Duodenal mucosa (tissue), 2 donors: ENCODE measurements around the gene AGPAT2.
"Not testable (repeated sequence)": the region's sequence is repeated elsewhere in the genome, so short reads cannot be mapped to it uniquely, and the experiment has no call there.

Experiments
- H3K27ac ChIP-seq: one replicate; pipeline ENCODE4 v1.7.0; 2013; ENCODE audit warnings: low read depth, low read length
- H3K27me3 ChIP-seq, 2 donors: one replicate each; pipeline ENCODE4 v1.7.0; 2013; ENCODE audit warnings: low read length in 2 of 2, control low read depth in 1 of 2; ENCODE audit not compliant: insufficient read depth in 2 of 2, control insufficient read depth in 1 of 2
- H3K36me3 ChIP-seq, 2 donors: one replicate each; pipeline ENCODE4 v1.7.0; 2013; ENCODE audit warnings: low read length in 2 of 2, control low read depth in 1 of 2; ENCODE audit not compliant: insufficient read depth in 2 of 2, control insufficient read depth in 1 of 2
- H3K4me1 ChIP-seq, 2 donors: one replicate each; pipeline ENCODE4 v1.7.0; 2013; ENCODE audit warnings: low read length in 2 of 2, control low read depth in 1 of 2; ENCODE audit not compliant: insufficient read depth in 2 of 2, control insufficient read depth in 1 of 2
- H3K4me3 ChIP-seq, 2 donors: one replicate each; pipeline ENCODE4 v1.7.0; 2013; ENCODE audit warnings: low read length in 2 of 2, low read depth in 1 of 2
- H3K9ac ChIP-seq, 2 donors: one replicate each; pipeline ENCODE4 v1.7.0; 2013; ENCODE audit warnings: low read length in 2 of 2, low read depth in 1 of 2
- H3K9me3 ChIP-seq, 2 donors: one replicate each; pipeline ENCODE4 v1.7.0; 2013; ENCODE audit warnings: low read length in 2 of 2, control low read depth in 1 of 2; ENCODE audit not compliant: control insufficient read depth in 1 of 2

Gene AGPAT2

DNA sequence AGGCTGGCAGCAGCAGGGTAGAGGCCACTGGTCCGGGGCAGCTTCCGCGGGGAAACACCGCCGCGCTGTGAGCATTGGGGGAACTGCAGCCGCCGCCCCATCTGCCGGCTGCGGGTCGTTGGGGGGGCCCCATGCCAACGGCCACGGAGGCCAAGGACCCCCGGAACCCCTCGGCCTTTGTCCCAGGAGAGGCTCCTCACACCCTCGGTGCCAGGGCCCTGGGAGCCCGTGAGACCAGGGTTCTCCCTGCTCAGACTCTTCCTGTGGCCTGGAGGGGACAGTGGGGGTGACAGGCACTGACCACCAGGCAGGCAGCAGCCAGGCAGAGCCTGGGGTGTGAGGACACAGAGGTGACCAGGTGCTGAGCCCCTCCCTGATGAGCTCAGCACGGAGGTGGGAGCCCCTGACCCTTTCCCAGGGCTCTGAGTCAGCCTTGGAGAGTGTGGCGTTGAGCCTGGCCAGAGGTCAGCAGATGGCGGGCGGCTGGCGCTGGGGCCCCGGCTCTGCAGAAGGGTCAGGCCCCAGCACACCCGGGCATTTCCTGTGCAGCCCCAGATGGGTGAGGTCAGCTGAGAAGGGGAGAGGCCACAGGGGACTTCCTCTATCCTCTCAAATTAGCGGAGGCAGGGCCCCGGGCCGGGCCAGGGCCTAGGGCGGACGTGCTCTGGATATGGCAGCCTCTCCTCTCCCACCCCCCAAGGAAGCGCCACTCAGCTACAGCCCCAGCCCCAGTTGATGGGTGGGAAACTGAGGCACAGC, 42.5 kb downstream of the AGPAT2 start:
- H3K9ac ChIP-seq, result no peak overlapping the region
- peaks cover 6 to 18% of the 10 kb centered on the region in 2 donors for H3K4me1 ChIP-seq
- peak overlapping the region in 1 of 2 donors; percentile 14 for H3K4me3 ChIP-seq
- no peaks in the 10 kb centered on the region for H3K9me3 ChIP-seq
- peak overlapping the region; percentile 73 for H3K27ac ChIP-seq
- peaks cover 10 to 26% of the 10 kb centered on the region in 2 donors for H3K27me3 ChIP-seq
- no peaks in the 10 kb centered on the region for H3K36me3 ChIP-seq

DNA sequence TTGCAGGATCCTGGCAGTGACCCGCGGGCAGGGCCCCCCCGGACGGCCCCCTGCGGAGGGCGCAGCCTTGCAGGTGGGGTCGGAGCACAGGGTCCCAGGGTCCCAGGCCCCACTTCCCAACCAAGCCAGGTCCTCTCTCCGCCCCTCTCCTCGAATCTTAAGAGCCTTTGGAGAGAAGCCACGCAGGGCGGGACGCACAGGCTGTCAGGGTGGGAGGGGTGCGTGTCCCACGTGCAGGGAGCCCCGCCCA, 43.0 kb downstream of the AGPAT2 start:
- peaks cover 6 to 18% of the 10 kb centered on the region in 2 donors for H3K4me1 ChIP-seq
- H3K4me3 ChIP-seq, result peak overlapping the region in 1 of 2 donors; percentile 14
- peak overlapping the region; percentile 32 for H3K27ac ChIP-seq
- peaks cover 10 to 26% of the 10 kb centered on the region in 2 donors for H3K27me3 ChIP-seq
- H3K9ac ChIP-seq, result no peak overlapping the region
- H3K36me3 ChIP-seq, result no peaks in the 10 kb centered on the region
- no peaks in the 10 kb centered on the region for H3K9me3 ChIP-seq

DNA sequence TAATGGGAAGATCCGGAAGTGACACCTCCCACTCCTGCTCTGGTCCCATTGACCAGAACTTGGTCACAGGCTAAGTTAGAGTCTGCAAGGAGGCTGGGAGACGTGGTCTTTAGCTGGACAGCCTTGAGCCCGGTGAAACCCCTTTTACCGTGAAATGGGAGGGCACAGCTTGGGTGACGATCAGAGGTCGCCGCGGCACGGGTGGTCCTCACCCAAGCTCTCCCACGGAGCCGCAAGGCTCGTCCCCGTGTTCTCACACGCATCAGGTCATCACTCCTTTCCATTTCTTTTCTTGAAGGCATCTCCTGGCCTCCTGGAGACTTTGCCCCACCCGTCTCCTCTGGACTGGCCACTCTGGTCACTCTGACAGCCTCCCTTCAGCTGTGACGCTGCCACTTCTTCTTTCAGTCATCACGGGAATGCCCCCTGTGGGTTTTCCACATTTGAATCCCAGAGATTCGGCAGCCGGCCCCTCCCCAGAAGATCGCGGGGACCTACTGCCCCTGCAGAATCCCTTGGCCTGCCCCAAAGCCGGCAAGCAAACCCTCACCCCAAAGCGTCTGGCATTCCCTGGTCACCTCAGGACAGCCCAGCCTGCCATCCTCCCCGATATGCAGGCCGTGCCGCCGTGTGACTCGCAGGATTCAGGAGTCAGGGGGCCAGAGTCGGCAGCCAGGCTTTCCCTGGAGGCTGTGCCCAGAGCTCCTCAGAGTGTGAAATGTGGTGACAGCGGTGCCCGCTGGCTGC, 43.5 kb downstream of the AGPAT2 start:
- peak overlapping the region; percentile 32 for H3K27ac ChIP-seq
- H3K9ac ChIP-seq, result no peak overlapping the region
- peaks cover 10 to 26% of the 10 kb centered on the region in 2 donors for H3K27me3 ChIP-seq
- peaks cover 6 to 15% of the 10 kb centered on the region in 2 donors for H3K4me1 ChIP-seq
- no peaks in the 10 kb centered on the region for H3K9me3 ChIP-seq
- no peaks in the 10 kb centered on the region for H3K36me3 ChIP-seq
- peak overlapping the region in 1 of 2 donors; percentile 23 for H3K4me3 ChIP-seq

DNA sequence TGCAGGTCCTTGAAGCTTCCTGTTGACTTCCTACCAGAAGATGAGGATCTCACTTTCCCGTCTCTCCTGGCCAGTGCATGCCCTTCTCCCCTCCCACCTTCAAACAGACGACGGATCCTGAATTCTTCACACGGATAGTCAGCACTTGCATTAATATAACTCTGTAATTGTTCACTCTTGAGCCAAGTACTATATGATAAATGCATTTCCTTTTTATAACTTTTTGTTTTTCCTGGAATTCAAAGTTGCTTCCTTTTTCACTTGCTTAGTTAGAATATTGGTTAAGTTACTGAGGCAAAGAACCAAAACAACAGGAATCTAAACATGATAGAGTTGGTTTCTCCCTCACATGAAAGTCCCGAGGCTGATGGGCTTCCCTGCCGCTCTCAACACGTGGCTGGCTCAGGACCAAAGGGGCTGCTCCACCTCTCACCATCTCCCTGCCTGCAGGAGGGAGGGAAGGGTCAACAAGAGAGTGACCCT, 44.8 kb downstream of the AGPAT2 start:
- Histone ChIP-seq H3K27me3 (peaks cover 10 to 26% of the 10 kb centered on the region in 2 donors), H3K4me3 (no peak overlapping the region), H3K27ac (no peak overlapping the region)

DNA sequence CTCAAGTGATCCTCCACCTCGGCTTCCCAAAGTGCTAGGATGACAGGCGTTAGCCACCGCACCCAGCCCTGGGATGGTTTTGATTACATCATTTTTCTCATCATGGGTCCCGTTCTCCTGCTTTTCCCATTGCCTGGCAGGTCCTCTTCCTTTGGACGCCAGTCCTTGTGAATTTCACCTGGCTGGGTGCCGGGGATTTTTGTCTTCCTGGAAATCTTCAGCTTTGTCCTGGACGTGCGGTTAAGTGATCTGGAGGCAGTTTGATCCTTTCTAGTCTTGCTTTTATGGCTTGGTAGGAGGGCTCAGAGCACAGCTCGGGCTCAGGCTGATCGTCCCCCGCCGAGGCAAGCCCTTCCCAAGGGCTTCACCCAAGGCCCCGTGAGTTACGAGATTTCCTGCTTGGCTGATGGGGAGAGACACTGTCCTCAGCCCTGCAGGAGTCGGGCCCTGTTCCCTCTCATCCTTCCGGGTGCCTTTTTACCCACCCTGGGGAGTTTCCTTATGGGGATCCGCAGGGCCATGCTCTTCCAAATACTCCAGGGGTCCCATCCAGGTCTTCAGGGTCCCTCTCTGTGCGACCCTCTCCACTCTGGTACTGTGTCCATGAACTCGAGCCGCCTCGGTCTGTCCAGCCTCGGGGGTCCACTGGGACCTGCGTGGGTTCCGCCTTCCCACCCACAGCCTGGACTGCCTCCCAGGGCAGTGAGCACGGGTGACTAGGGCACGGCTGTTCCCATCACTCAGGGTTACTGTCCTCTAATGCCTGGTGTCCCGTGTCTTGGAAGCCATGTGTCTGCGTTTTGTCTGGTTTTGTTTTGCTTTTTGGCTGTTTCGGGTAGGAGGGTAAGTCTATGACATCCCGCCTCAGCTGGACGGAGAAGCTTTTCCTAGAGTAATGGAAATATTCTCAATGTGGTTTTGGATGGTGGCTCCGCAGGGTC, 46.8 kb downstream of the AGPAT2 start:
- peaks cover 10 to 21% of the 10 kb centered on the region in 2 donors for H3K27me3 ChIP-seq
- H3K9me3 ChIP-seq, result no peaks in the 10 kb centered on the region
- H3K36me3 ChIP-seq, result no peaks in the 10 kb centered on the region
- no peak overlapping the region for H3K4me3 ChIP-seq
- H3K4me1 ChIP-seq, result peaks cover 0 to 9% of the 10 kb centered on the region in 2 donors
- no peak overlapping the region for H3K9ac ChIP-seq
- H3K27ac ChIP-seq, result no peak overlapping the region

More for the DNA sequence above, 44.8 kb downstream of the AGPAT2 start:
- H3K4me1 ChIP-seq, result peaks cover 6 to 15% of the 10 kb centered on the region in 2 donors
- H3K9me3 ChIP-seq, result no peaks in the 10 kb centered on the region
- H3K9ac ChIP-seq, result no peak overlapping the region
- no peaks in the 10 kb centered on the region for H3K36me3 ChIP-seq

DNA sequence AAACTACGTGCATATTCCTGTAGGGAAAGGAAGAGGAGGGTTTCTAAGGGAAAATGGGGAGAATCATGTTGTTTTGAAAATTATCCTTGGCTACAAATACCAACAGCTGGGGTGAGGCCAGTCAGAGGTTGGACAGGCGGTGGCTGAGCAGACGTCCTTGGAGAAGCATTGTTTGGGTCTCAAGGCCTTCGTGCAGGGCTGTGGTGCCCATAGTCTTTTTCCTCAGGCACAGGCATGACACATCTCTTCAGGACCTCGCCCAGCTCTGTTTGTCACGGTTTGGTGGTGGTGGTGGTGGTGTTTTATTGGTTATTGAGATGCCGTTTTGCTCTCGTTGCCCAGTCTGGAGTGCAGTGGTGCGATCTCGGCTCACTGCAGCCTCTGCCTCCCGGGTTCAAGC, 52.4 kb downstream of the AGPAT2 start:
- H3K9me3 ChIP-seq, result no peaks in the 10 kb centered on the region
- H3K4me3 ChIP-seq, result no peak overlapping the region
- H3K27ac ChIP-seq, result no peak overlapping the region
- no peaks in the 10 kb centered on the region for H3K27me3 ChIP-seq
- H3K9ac ChIP-seq, result no peak overlapping the region
- H3K4me1 ChIP-seq, result peaks cover 14 to 18% of the 10 kb centered on the region in 2 donors
- H3K36me3 ChIP-seq, result no peaks in the 10 kb centered on the region

DNA sequence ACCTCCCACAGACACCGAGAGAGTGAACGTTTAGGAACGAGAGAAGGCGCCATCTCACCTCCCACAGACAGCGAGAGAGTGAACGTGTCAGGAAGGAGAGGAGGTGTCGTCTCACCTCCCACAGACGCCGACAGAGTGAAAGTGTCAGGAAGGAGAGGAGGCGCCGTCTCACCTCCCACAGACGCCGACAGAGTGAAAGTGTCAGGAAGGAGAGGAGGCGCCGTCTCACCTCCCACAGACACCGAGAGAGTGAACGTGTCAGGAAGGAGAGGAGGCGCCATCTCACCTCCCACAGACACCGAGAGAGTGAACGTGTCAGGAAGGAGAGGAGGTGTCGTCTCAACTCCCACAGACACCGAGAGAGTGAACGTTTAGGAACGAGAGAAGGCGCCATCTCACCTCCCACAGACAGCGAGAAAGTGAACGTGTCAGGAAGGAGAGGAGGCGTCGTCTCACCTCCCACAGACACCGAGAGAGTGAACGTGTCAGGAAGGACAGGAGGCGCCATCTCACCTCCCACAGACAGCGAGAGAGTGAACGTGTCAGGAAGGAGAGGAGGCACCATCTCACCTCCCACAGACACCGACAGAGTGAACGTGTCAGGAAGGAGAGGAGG, 54.7 kb downstream of the AGPAT2 start:
- not testable (repeated sequence) for H3K27ac ChIP-seq, H3K27me3 ChIP-seq, H3K36me3 ChIP-seq, H3K9ac ChIP-seq, H3K4me3 ChIP-seq, H3K9me3 ChIP-seq
- peaks cover 17 to 27% of the 10 kb centered on the region in 2 donors for H3K4me1 ChIP-seq

DNA sequence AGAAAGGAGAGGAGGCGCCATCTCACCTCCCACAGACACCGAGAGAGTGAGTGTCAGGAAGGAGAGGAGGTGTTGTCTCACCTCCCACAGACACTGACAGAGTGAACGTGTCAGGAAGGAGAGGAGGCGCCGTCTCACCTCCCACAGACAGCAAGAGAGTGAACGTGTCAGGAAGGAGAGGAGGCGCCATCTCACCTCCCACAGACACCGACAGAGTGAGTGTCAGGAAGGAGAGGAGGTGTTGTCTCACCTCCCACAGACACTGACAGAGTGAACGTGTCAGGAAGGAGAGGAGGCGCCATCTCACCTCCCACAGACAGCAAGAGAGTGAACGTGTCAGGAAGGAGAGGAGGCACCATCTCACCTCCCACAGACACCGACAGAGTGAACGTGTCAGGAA, 55.2 kb downstream of the AGPAT2 start:
- H3K27me3 ChIP-seq, H3K9me3 ChIP-seq, H3K4me3 ChIP-seq, H3K27ac ChIP-seq, H3K36me3 ChIP-seq, H3K9ac ChIP-seq: not testable (repeated sequence)
- H3K4me1 ChIP-seq, result peaks cover 21 to 32% of the 10 kb centered on the region in 2 donors

DNA sequence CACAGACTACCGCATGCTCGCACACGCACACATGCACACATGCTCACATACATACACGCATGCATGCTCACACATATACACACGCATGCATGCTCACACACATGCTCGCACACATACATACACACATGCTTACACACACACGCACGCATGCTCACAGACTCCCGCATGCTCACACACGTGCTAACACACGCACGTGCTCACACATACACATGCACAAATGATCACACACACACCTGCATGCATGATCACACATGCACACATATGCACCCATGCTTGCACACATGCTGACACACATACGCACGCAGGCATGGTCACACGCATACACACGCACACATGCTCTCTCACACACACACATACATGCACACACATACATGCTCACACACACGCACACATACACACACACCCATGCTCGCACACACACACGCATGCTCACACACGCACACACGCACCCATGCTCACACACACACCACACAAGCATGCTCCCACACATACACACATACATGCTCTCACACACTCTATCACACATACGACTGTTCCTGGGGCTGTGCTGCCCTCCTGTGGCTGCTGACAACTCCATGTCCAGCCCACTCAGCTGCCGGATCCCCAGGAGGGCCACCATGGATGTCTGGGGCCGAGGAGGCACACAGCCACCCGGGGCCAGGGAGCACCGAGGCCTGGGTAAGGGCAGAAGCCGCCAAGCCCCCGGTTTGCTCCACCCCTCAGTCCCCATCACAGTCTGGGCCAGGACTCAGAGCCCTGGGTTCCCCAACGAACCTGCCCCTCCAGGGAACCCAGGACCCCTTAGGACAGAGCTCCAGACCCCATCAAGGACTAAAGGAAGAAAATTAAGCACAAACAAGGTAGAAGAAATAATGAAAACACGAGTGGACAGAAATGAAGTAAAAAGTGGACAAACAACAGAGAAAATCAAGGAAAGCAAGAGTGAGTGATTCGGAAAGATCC, 55.9 kb downstream of the AGPAT2 start:
- peaks cover 26 to 37% of the 10 kb centered on the region in 2 donors for H3K4me1 ChIP-seq
- peak overlapping the region in 1 of 2 donors; percentile 49 for H3K9ac ChIP-seq
- no peak overlapping the region for H3K4me3 ChIP-seq
- no peaks in the 10 kb centered on the region for H3K36me3 ChIP-seq
- H3K9me3 ChIP-seq, result no peaks in the 10 kb centered on the region
- no peaks in the 10 kb centered on the region for H3K27me3 ChIP-seq
- H3K27ac ChIP-seq, result no peak overlapping the region
